Lung (tissue), 12 donors: ENCODE measurements around the gene FXR1. TPM values are rescaled to one million over a fixed set of nuclear protein-coding genes. Genes with fewer than 3 reads are reported as not detected.

Source experiments
- ATAC-seq: fragments of 200-7000 bp; cut with Tn5 transposase; one replicate; pipeline ENCODE4 v1.9.1; 2020; ENCODE audit warnings: moderate number of reproducible peaks; ENCODE audit not compliant: insufficient read depth, low FRiP score
- DNase-seq, 3 donors: peaks; one replicate each; pipeline ENCODE4 v3.0.0-alpha.2; 2013 to 2017
- H3K27ac ChIP-seq, 2 donors: one replicate each; pipeline ENCODE4 v1.5.1; 2013; ENCODE audit warnings: mild to moderate bottlenecking in 2 of 2, moderate library complexity in 2 of 2, control low read depth in 1 of 2, inconsistent platforms in 1 of 2, low read depth in 1 of 2, low read length in 1 of 2
- H3K27me3 ChIP-seq, 3 donors: one replicate each; pipeline ENCODE4 v1.5.1; 2013; ENCODE audit warnings: low read length in 2 of 3; ENCODE audit not compliant: control insufficient read depth in 3 of 3, insufficient read depth in 3 of 3
- H3K36me3 ChIP-seq, 4 donors: one replicate each; pipeline ENCODE4 v1.5.1; 2013; ENCODE audit warnings: low read length in 4 of 4, mild to moderate bottlenecking in 1 of 4, moderate library complexity in 1 of 4; ENCODE audit not compliant: control insufficient read depth in 4 of 4, insufficient read depth in 4 of 4
- H3K4me1 ChIP-seq, 5 donors: one replicate each; pipeline ENCODE4 v1.5.1; 2013; ENCODE audit warnings: low read length in 5 of 5, mild to moderate bottlenecking in 2 of 5, moderate library complexity in 1 of 5; ENCODE audit not compliant: control insufficient read depth in 5 of 5, insufficient read depth in 5 of 5
- H3K4me3 ChIP-seq: one replicate; pipeline ENCODE4 v1.5.1; 2013; ENCODE audit warnings: mild to moderate bottlenecking, control low read depth, moderate library complexity
- H3K9ac ChIP-seq, 2 donors: one replicate each; pipeline ENCODE4 v1.5.1; 2013; ENCODE audit warnings: low read length in 2 of 2, control low read depth in 1 of 2; ENCODE audit not compliant: insufficient read depth in 1 of 2
- H3K9me3 ChIP-seq, 4 donors: one replicate each; pipeline ENCODE4 v1.5.1; 2013; ENCODE audit warnings: low read length in 3 of 4, mild to moderate bottlenecking in 1 of 4, moderate library complexity in 1 of 4; ENCODE audit not compliant: control insufficient read depth in 4 of 4, insufficient read depth in 3 of 4
- CTCF ChIP-seq: IDR thresholded peaks from 2 replicates; pipeline ENCODE4 v1.5.1; 2012; ENCODE audit warnings: mild to moderate bottlenecking; ENCODE audit errors: control extremely low read depth, extremely low read depth
- WGBS, 2 donors: extraction: QIAGEN DNeasy Blood & Tissue Kit; methylation state at CpG; one replicate each; pipeline ENCODE4 v1.1.7; 2013; 5-methylcytosine and 5-hydroxymethylcytosine counted together
- polyA plus RNA-seq, 2 donors: library from polyadenylated mRNA; stranded (reverse); fragments of 200-250 nt; gene quantifications; one replicate each; pipeline ENCODE4 v1.2.1, GENCODE V29; 2013
- total RNA-seq, 2 donors: library from RNA; depleted of rRNA in 1 of 2; stranded (reverse); fragments of >200 nt in 1 of 2; gene quantifications; one replicate each; pipeline ENCODE4 v1.2.1, GENCODE V29; 2014 to 2021
- donor health status: control.
- donor health status: control.
- donor health status: Bipolar disorder and iron deficiency.
- donor health status: healthy.
- donor health status: DM: yes; HTN: yes; CAD: no.

Gene FXR1
- total and polyA plus RNA-seq, 4 donors, result 45.7 to 315 (median 63.3) TPM

- H3K27me3 ChIP-seq, result no peaks in the 10 kb centered on the region
- H3K9ac ChIP-seq, result no peak overlapping the region
- no peaks in the 10 kb centered on the region for H3K9me3 ChIP-seq
- H3K27ac ChIP-seq, result no peak overlapping the region
- no peak for TF ChIP-seq CTCF
- no peak for DNase-seq
- peaks cover 7 to 43% (median 20%) of the 10 kb centered on the region in 4 donors for H3K36me3 ChIP-seq
- peaks cover 0 to 4% (median 0%) of the 10 kb centered on the region in 5 donors for H3K4me1 ChIP-seq
- WGBS, 2 donors, result 95 to 100% methylated on average over 1 of the region's 1 CpG
- no peak overlapping the region for H3K4me3 ChIP-seq
- ATAC-seq, result no peak
Observed at GRCh38 chr3:180961552-180961951, 49.1 kb downstream of the FXR1 start.

DNA sequence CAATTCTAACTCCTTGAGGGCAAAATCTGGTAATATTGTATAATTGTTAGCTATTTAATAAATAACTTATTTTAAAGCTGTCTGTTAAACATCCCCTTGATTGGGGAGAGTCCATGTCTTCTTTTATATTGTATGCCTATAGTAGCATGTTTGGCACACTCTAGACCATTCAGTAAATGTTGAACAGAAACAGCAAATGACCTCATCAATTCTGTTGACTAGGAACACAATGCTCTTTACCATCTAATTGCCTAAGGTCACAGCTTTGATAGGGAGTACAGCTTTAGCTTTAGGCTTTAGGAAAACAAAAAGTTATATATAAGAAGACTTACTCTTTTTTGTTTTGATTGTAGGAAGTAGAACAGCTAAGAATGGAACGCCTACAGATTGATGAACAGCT lies 50.1 kb downstream of the FXR1 start:
- Histone ChIP-seq H3K27ac (no peak overlapping the region), H3K9me3 (no peaks in the 10 kb centered on the region), H3K4me3 (no peak overlapping the region), H3K27me3 (no peaks in the 10 kb centered on the region), H3K9ac (no peak overlapping the region), H3K36me3 (peaks cover 7 to 41% (median 21%) of the 10 kb centered on the region in 4 donors), H3K4me1 (peaks cover 0 to 4% (median 0%) of the 10 kb centered on the region in 5 donors)
- 97 to 100% methylated on average over 1 of the region's 1 CpG for WGBS, 2 donors
- no peak for ATAC-seq
- TF ChIP-seq CTCF, result no peak
- DNase-seq, result no peak

DNA sequence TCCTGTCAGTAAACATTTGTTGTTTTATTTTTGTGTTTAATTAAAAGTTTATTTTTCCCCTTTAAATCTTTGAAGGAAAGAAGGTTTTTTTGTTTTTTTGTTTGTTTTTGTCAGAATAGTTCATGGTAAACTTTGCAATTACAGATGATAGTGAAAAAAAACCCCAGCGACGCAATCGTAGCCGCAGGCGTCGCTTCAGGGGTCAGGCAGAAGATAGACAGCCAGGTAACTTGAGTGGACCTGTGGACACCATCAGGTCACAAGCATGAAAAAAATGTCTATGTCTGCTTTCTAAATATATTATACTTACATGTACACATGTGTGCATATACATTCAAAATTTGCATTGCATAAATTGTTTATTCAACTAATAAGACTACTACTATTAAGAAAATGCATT lies 58.5 kb downstream of the FXR1 start:
- no peaks in the 10 kb centered on the region for H3K27me3 ChIP-seq
- H3K9ac ChIP-seq, result no peak overlapping the region
- TF ChIP-seq CTCF, result no peak
- 97 to 98% methylated on average over 6 of the region's 6 CpGs for WGBS, 2 donors
- peaks cover 12 to 39% (median 26%) of the 10 kb centered on the region in 4 donors for H3K36me3 ChIP-seq
- no peak for DNase-seq
- no peaks in the 10 kb centered on the region for H3K4me1 ChIP-seq
- ATAC-seq, result no peak
- H3K4me3 ChIP-seq, result no peak overlapping the region
- H3K27ac ChIP-seq, result no peak overlapping the region
- no peaks in the 10 kb centered on the region for H3K9me3 ChIP-seq

DNA sequence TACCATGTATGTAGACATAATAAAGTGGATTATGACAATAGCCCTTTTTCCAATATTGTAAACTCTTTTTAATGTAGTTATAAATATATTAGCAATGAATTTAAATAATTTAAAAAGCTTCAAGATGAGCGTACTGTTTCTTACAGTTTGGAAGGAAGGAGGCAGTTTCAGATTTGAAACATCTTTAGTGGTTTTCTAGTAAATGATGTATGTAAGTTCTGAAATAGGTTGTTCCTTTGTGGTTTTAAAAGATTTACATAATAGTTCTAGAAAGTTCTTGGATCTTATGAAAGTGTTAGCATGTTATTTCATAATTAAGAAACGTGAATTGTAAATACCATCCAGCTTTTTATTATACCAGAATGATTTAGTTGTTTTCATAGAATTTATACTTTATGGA lies 61.1 kb downstream of the FXR1 start:
- no peak overlapping the region for H3K9ac ChIP-seq
- H3K27ac ChIP-seq, result no peak overlapping the region
- DNase-seq (no peak), ATAC-seq (no peak)
- peaks cover 12 to 44% (median 23%) of the 10 kb centered on the region in 4 donors for H3K36me3 ChIP-seq
- peaks cover 0 to 2% (median 0%) of the 10 kb centered on the region in 5 donors for H3K4me1 ChIP-seq
- H3K27me3 ChIP-seq, result no peaks in the 10 kb centered on the region
- no peak for TF ChIP-seq CTCF
- WGBS, 2 donors, result 37 to 78% methylated on average over 2 of the region's 2 CpGs
- H3K4me3 ChIP-seq, result no peak overlapping the region
- no peaks in the 10 kb centered on the region for H3K9me3 ChIP-seq
